AG09319 (cell line): ENCODE measurements around the gene ZBTB20.

Experiments used
- DNase-seq: peaks from one replicate; pipeline ENCODE4 v3.0.0-alpha.2; 2010; ENCODE audit warnings: low read depth; ENCODE audit errors: extremely low read depth
- CTCF ChIP-seq: IDR thresholded peaks from 2 replicates; pipeline ENCODE4 v1.5.1; 2011; ENCODE audit warnings: low read depth, mild to moderate bottlenecking, inconsistent platforms, low read length, moderate library complexity

ZBTB20 gene

GRCh38 chr3:115018694-115019093, 128.4 kb downstream of the ZBTB20 start:
- DNase-seq: no peak
- no peak for TF ChIP-seq CTCF

- DNase-seq: no peak
- no peak for TF ChIP-seq CTCF
These were observed 139.1 kb downstream of the ZBTB20 start for GRCh38 chr3:115007966-115008365.

- no peak for TF ChIP-seq CTCF
- DNase-seq: no peak
These were observed 142.6 kb downstream of the ZBTB20 start for GRCh38 chr3:115004201-115005140.

- TF ChIP-seq CTCF: no peak
- no peak for DNase-seq
These were observed 148.0 kb downstream of the ZBTB20 start for GRCh38 chr3:114998971-114999579.

- TF ChIP-seq CTCF: no peak
- DNase-seq: no peak
These were observed 152.3 kb downstream of the ZBTB20 start for GRCh38 chr3:114994554-114995341.

GRCh38 chr3:114985776-114986175, 161.3 kb downstream of the ZBTB20 start:
- DNase-seq: no peak
- TF ChIP-seq CTCF: no peak
